GM21576 (cell line): ENCODE results near the gene IL4I1.
"Not testable (repeated sequence)": the region's sequence is repeated elsewhere in the genome, so short reads cannot be mapped to it uniquely, and the experiment has no call there.

ENCODE experiments used
- ATAC-seq: cut with Tn5 transposase; IDR thresholded peaks from one replicate; pipeline ENCODE4 v1.9.1; 2021; ENCODE audit warnings: mild to moderate bottlenecking, moderate library complexity; ENCODE audit not compliant: unreplicated experiment

Gene IL4I1

DNA sequence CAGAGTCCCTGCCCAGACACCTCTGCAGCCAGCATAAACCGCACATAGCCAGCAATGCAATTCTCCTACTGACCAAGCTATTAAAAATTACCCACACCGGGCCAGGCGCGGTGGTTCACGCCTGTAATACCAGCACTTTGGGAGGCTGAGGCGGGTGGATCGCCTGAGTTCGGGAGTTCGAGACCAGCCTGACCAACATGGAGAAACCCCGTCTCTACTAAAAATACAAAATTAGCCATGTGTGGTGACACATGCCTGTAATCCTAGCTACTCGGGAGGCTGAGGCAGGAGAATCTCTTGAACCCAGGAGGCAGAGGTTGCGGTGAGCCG, 28.2 kb upstream of the IL4I1 start:
- ATAC-seq: not testable (repeated sequence)

DNA sequence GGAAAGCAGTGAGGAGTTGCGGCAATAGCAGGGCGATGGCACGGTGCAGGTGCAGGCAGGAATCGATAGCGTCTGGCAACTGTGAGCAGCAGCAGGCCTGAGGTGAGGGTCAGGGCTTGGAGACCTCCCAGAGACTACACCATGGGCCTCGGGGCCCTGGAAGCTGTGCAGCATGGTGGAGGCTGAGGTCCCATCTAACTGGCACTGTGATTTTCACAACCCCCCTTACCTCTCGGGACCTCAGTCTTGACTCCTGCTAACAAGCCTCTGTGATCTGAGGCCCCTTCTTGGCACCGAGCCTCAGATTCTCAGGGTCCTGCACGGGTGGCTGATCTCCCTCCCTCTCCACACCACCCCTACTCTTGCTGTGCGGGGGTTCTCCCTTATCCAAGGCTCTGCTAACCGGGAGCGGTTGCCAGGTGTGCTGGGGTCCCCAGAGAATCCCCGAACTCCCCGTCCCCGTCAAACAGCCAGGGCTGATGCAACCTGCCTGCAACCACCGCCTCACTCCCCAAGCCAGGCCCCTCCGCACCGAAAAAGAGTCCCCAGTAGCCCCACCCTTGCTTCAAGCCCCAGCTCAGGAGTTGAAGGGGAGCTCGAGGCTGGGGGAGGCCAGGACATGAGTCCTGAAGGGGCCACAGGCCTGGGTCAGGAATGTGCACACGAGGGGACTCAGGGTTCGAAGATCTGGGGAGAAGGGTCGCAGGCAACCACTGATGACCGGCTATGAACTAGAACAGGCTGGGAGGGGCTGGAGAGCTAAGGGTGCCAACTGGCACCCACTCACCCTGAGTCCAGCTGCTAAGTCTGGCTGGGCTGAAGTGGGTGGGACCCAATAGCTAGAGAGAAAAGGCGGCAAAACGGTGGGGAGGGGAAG, 27.6 kb upstream of the IL4I1 start:
- ATAC-seq: no peak

DNA sequence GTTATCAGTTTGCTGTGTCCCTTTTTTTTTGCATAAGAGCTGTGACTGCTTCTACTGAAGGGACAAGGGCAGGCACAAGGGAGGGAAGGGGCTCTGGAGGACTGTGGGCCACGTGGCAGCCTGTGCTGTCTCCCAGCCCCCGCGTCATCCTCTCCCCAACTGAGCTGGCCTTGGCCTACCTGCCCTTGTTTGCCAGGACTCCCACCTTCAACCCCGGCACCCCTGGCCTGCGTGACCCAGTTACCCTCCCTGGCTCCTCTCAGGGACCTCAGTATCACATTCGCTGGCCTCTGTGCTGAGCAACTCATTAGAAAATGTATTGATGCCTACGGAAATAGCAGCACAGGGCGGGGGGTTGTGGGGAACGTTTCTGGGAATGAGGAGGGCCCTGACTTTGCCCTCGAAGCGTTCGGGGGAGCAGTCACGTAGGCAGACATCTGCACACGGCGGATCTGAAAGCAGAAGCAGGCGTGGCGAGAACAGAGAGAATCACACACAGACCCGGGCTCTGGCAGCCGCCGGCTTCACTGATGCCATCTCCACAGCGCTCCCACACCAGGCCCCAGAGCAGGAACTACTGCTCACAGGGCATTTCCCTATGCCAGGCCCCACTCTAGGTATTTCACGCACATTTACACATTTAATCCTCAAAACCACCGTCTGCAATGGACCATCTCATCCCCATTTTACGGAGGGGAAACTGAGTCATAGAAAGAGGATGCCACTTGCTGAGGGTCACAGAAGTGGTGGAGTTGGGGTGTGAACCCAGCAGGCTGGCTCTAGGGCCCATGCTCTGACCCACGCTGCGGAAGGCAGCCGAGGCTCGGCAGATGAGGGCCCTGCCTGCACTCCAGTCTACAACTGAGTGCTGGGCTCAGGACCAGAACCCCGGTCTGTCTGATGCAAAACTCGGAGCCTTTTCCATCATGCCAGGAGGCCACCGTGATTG, 26.6 kb upstream of the IL4I1 start:
- ATAC-seq: no peak

DNA sequence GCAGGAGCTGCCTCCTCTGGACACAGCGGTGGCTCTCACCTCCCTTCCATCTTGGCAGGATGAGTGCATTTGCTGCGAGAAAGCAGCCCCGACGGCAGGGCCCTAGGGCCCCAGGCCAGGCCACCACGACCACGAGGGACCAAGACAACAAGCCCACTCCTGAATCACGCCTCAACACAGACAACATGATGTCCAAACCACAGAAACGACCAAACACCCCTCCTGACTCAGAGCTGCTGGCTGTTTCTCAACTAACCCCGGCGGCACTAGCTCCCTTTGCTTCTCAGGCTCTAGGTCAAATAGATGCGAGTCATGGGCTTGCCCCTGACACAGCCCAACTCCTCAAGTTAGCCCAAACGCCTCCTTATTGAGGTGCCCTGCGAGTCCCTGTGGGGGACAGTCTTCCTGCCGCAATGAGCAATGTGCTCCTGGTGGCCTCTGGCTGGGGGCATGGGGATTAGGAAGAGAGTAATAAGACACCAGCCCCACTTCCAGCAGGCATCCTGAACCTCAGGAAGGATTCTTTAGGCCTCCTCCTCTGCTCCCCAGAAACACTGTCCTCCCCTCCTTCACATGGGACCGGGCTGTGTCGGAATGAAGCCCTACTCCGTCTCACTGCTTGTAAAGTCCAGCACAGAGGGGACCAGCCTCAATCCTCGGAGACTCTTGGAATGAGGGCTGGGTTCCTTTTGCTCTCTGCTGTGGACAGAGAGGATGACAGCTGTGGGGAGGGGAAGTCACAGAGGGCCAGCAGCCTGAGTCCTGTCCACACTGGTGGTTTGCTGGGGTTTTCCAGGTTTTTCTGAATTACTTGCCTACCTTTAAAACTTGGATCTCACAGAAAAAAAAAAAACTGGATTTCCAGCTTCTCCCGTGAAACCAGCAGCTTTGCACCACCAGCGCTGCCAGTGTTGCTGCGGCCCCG, 25.4 kb upstream of the IL4I1 start:
- no peak for ATAC-seq

DNA sequence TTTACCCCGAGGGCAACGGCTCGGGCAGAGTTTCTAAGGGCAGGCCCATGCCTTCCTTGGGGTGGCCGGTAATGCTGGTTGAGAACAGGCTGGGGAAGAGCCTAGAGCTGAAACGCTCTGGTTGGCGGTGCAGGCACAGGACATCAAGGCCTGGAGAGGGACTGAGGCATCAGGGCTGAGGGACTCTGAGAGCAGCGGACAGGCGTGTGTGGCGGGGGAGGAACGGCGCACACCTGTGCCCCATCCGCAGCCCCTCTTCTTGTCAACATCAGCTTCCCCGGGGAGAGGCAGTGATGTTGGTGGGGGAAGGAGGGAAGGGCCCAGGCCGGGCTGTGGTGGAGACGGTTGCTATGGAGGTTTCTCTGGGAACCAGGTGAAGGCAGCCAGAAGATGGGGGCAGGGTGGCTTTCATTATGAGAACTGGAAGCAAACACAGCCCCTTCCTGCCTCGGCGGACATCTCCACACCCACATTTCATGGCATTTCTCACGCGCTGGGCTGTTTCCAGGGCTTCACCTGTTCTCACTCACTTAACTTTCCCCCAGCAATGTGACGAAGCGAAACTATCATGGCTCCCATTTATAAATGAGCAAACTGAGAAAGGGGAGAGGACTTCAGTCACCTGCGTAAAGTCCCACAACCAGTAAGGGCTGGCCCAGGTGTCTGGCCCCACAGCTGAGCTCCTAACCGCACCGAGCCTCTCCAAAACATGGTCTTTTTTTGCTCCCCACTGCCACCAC, 24.1 kb upstream of the IL4I1 start:
- no peak for ATAC-seq

DNA sequence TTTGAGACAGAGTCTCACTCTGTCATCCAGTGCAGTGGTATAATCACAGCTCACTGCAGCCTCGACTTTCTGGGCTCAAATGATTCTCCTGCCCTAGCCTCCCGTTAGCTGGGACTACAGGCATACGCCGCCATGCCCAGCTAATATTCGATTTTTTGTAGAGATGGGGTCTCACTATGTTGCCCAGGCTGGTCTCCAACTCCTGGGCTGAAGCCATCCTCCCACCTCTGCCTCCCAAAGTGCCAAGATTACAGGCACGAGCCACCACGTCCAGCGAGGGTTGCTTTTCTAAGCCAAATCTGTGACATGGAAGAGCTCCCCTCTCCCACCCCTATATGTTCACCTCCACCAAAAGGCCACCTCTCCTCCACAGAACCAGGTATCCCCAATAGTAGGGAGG, 21.4 kb upstream of the IL4I1 start:
- no peak for ATAC-seq

DNA sequence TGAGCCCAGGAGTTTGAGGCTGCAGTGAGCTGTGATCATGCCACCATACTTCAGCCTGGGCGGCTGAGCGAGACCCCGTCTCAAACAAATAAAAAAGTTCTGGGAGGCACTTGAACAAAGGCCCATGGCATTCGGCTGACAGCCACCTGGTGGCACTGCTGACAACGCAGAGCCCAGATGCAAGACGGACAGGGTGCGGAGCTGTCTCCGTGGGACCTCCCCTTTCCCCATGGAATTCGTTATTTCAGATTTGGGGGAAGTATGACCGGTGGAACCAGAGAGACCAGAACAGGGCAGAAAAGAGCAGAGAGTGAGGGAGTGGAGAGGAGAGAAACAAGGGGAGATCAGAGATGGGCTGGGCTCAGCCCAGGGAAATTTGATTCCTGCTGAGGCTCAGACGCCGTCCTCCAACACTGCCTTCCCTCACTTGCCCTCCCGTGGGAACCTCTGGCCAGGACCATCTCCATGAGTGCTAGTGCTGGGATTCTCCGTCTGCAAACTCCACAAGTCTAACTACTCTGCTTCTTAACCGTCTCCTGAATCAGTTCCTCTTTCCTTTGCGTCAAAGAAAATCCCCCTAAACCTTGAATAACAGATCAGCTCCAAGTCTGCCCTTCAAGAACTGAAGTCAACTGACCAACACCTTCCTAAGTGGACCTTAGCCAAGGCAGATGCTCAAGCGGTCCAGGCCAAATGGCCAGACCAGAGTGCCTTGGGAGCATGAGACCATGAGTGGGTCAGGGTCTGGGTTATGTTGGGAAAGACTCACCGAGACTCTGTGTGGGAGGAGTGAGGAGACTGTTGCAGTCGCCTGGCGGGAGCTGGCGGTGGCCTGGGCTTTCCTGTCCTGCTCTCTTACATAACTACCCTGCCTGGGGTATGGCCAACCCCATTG, 20.4 kb upstream of the IL4I1 start:
- no peak for ATAC-seq

DNA sequence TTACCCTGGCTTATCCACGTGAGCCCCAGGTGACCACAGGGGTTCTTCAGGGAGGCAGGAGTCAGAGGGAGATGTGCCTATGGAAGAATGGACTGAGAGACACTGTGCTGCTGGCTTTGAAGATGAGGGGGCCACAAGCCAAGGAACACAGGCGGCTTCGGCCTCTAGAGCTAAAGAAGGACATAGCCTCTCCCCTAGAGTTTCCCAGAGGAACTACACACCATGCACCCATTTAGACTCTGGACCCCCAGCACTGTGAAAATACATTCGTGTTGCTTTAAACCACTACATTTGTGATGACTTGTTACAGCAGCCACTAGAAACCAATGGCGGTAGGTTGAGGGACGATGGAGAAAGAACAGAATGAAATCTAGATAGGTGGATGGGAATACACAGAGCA, 18.6 kb upstream of the IL4I1 start:
- ATAC-seq: no peak

DNA sequence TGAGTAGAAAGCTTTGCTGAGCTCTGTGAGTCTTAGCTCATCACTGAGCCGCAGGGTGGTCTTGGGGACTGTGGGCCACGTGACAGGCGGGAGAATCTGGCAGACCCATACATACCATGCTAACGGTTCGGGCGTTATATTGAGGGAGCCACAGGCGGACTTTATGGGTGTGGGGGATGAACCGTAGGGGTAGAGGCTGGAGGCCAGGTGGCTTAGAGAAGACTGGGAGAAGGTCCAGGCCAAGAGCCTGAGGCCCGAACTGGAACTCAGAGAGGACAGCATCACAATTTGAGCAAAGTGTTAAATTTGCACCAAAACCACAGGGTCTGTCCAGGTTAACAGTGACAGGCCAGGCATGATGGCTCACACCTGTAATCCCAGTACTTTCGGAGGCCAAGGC, 17.0 kb upstream of the IL4I1 start:
- ATAC-seq: no peak

DNA sequence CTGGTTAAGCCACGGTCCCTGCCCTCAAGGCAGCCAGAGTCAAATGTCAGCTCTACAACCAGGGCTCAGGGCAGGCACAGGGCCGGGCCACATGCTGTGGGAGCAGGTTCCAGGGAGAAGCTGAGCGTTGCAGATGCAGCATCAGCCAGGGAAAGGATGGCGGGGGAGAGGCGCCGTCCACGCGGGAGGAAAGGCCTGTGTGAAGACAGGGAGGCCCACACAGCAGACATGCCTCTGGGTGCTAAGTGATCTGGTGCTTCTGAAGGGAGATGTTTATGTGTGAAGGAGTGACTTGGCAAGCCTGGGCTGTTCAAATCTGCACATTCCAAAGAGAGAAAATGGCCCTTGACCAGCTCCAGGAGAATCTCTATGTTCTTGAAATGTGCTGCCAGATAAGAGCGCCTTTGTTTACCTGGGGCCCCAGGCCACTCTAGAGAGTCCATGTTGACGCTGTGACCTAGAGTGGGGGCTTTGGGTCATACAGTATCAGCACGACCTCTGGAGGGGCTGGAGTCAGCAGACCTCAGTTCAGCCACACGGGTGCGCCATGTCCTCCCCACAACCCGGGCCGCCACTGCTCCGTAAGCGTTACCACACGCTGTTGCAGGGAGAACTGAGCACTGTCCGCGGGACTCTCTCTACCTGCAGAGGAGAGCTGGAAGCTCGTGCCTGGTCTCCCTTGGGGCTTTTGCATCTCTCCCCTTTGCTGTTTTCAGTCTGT, 16.4 kb upstream of the IL4I1 start:
- no peak for ATAC-seq

DNA sequence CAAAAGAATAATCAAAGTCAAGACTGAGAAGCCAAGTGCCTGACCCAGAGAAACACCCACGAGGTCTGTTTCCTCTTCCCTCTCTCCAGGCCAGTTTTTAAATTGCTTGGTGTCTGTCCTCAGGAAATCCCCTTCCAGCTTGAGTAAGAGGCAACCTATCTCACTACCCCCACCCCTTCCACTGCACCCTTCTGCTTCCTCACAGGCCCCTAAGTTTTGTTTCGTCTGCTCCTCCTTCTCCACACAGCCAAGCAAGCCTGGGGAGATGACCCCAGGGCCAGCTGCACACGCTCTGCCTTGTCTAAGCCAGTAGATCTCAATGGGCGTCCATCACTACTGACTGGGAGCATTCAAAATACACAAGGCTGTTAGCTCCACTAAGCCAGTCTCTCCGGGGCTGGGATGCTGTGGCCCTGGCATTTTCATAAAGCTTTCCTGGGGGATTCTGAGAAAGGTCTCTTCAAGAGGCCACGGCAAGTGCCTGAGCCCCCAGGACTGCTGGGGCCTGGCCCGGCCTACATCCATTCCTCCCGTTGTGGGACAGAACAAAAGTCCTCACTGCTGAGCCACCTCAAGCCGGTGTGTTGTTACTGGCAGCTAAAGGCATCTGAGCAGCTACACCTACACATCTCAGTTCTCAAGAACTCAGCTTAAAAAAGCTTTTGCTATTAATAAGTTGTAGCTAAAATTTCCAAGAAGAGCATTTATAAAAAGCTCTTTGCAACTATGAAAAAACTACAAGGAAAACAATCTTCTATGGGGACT, 14.9 kb upstream of the IL4I1 start:
- no peak for ATAC-seq

DNA sequence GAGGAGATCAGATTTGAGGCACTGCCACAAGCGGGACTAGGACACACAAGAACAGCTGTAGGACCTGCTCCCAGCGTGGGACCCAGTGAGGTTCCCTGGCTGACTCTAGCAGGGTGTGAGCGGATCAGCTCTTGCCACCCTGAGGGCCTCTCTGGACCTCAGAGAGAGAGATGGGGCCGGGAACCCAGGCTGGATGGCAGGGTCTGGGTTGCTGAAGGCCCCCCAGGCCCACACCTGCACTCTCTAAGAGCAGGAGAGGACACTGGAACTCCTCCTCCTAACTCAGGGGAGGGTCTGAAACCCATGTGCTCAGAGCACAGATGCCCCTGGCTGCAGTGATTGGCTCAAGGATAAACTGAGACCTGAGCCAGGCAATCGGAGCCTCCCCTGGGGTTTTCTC, 13.5 kb upstream of the IL4I1 start:
- ATAC-seq: no peak

DNA sequence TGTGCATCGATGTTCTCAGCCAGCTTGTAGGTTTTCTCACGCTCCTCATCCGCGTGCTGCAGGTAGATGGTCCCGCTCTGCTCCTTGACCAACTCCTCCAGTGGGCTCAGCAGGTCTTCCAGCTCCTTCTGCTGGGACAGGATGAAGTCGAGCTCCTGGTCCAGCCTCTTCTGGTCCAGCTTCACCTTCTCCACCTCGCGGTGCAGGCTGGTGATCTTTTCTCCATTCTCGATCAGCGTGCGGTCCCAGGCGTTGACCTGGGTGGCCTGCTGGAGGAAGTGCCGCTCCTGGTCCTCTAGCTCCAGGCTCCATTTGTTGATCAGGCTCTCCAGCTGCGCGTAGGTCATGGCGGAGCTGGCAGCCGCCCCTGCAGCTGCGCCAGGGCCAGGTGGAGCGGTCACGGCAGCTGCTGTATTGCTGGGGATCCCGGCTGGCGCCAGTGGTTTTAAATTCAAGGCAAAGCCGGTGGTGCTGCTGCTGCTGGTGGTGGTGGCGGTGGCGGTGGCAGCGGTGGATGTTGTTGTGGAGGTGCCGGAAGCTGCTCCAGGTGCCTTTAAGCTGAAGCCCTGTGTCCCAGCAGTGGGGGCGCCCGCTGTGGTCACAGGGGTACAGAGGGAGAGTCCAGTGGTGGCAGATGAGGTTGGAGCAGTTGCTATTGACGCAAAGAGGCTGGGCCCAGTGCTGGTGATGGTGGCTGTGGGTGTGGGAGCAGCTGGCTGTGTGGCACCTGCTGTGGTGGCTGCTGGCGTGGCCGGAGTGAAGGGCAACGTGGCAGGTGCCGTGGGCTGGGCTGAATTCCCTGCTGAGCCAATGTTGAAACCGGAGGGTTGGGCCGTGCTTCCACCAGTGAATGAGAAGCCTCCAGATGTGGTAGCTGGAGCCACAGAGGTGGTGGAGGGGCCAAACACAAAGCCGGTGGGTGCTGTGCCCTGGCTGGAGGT, 12.1 kb upstream of the IL4I1 start:
- no peak for ATAC-seq

DNA sequence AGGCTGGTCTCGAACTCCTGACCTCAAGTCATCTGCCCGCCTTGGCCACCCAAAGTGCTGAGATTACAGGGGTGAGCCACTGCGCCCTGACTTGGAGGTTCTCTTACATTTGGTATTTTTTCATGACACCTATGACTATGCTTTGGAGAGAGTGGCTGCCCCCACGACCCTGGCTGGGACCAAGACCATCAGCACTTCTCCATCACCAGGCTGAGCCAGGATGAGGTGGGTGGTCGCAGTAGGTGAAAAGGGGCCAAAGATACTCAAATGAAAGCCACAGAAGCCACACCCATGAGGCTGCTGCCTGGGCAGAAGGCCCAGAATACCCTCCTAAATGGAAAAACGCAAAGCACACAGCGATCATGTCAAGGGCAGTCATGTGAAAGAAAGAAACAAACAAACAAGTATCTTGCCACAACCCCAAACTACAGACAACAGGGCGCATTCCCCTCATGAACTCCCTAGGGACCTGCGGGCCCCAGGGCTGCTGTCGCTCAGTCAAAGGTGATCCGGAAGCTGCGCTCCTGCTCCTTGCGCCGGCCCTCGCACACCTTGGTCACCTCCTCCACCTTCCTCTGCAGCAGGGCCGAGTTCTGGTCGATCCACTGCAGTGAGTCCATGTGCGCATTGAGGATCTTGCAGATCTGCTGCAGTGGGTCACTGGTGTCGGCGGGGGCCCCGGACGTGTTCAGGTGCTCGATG, 11.2 kb upstream of the IL4I1 start:
- ATAC-seq: no peak

DNA sequence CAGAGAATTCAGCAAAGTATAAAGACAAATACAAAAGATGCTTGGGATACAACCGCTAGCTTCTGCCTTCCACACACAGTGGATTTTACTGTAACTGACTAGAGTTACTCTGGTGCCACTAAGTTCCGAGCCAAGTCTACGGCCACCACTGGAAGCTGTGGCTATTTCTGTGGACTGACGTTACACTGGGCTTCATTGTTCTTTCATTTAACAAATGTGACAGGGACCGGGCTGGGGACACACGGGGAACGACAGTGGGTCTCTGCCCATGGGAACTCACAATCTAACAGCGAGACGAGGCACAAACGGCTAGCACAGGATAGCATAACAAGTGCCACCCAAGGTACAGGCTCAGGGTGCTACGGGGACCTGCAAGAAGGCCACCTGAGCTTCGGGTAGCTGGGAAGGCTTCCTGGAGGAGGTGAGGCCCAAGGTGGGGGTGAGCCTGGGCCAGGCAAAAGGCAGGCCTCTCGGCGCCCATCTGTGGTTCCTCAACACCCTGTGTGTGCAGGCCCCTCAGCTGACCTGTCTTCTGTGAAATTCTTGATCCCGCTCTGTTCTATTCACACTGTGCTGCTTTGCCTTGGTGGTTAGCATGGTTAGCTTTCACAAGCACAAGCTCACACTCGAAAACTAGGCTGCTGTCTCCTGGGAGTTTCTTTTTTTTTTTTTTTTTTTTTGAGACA, 10.3 kb upstream of the IL4I1 start:
- ATAC-seq: no peak

DNA sequence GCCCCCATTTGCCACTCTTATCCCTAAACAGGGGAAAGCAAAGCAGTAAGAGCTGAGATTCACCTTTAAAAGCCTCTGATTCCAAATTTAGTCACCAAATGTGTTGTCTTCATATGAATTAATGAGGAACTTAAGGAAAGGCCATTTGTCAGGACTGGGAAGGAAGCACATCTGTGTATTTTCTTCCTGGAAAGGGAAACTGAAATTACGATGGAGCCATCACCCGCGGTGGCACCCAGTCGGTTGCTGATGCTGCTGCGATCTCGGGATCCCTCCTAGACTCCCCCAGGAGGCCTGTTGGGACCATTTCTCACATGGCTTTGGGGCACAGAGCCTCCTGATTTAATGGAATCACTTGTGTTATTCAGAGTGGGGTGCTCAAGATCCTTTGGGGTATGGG, 7.4 kb upstream of the IL4I1 start:
- ATAC-seq: no peak
